Pancreas (tissue), 10 donors: ENCODE data around the gene SEMA3D. TPM values are rescaled to one million over a fixed set of nuclear protein-coding genes. Genes with fewer than 3 reads are reported as not detected.

Experiments
- ATAC-seq, 4 donors: fragments of 200-7000 bp; cut with Tn5 transposase; one replicate each; pipeline versions ENCODE4 v1.8.0 to v1.9.1; 2020; ENCODE audit warnings: mild to moderate bottlenecking in 4 of 4, moderate library complexity in 4 of 4
- DNase-seq, 6 donors: peaks; one replicate each; pipeline ENCODE4 v3.0.0-alpha.2; 2020
- FAIRE-seq: peaks from 2 replicates; lab custom pipeline; 2012; peaks lifted over from hg19 to GRCh38; lab: Jason Lieb, UNC
- H3K27ac ChIP-seq, 4 donors: fragments of 200-600 bp; sonication (generic); 1 replicate in 3 of 4; 2 replicates in 1 of 4; pipeline versions ENCODE4 v1.5.0 to v1.8.0; 2020
- H3K27me3 ChIP-seq, 4 donors: fragments of 200-600 bp; one replicate each; pipeline ENCODE4 v1.8.0; 2021
- H3K36me3 ChIP-seq, 3 donors: fragments of 200-600 bp; sonication (generic) in 1 of 3; one replicate each; pipeline versions ENCODE4 v1.5.0 to v1.8.0; 2020 to 2021
- H3K4me1 ChIP-seq, 3 donors: fragments of 200-600 bp; one replicate each; pipeline ENCODE4 v1.8.0; 2021
- H3K4me3 ChIP-seq, 4 donors: fragments of 200-600 bp; sonication (generic) in 2 of 4; one replicate each; pipeline versions ENCODE4 v1.5.0 to v1.8.0; 2020 to 2021
- H3K9me3 ChIP-seq, 4 donors: fragments of 200-600 bp; one replicate each; pipeline ENCODE4 v1.8.0; 2021
- WGBS, 2 donors: extraction: QIAGEN DNeasy Blood & Tissue Kit; methylation state at CpG; one replicate each; pipeline ENCODE4 v1.1.7; 2013; 5-methylcytosine and 5-hydroxymethylcytosine counted together
- intact Hi-C, 3 donors: fragments of 100-400 bp; cut with DNase I; formaldehyde crosslinking; loops; one replicate each; pipeline versions ENCODE4 v1.11.1 to v1.14.2; 2022
- polyA plus RNA-seq, 2 donors: library from polyadenylated mRNA; stranded (reverse); fragments of 200-250 nt; gene quantifications; one replicate each; pipeline ENCODE4 v1.2.3, GENCODE V29; 2013
- total RNA-seq, 6 donors: library from RNA; stranded (reverse); fragmentation: NEBNext Ultra II Directional in 4 of 6; extraction: Animal tissue kit (Norgen Biotek cat#: 25700) in 4 of 6; gene quantifications; one replicate each; pipeline versions ENCODE4 v1.2.1 to v1.2.4, GENCODE V29; 2021 to 2023
- TF ChIP-seq, protein P1 (sequence below), 4 donors: fragments of 200-600 bp; sonication (generic) in 3 of 4; IDR thresholded peaks; one replicate each; pipeline versions ENCODE4 v1.5.0 to v1.8.0; 2021; ENCODE audit warnings: antibody characterized with exemption in 4 of 4
- donor health status: healthy with polysubstance abuse.
- donor health status: DM: no; HTN: no; CAD: no; lungs with moderate emphysema.
- donor health status: DM: no; HTN: no; CAD: no.
- donor health status: control.
- donor health status: control.
- donor health status: Bipolar disorder and iron deficiency.
- donor health status: DM: yes; HTN: yes; CAD: no.
- donor health status: DM: no; HTN: no; CAD: no.
- donor health status: DM: no; HTN: no; CAD: no.
- donor health status: DM: yes; HTN: yes; CAD: no.

Gene SEMA3D
- total and polyA plus RNA-seq, 8 donors: 0.14 to 0.28 (median 0.19) TPM

DNA sequence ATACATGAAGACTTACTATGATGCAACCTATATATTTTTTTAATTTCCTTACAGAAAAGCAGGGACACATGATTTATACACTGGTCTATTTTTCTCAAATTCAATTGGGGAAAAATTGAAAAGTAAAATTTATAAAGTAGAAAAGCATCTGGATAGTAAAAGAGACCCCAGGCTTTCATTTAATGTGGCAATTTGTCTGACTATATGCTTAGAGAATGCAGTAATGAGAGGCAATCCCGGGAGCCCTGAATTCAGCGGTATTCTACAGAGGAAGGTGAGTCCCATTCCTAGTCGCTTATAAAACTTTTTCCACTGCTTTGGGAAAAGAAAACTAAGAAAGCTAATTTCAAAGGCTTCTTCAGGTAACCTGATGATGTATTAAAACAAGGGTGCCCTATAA lies 167.1 kb downstream of the SEMA3D start:
- FAIRE-seq (no peak), ATAC-seq (no peak), DNase-seq (no peak)
- Histone ChIP-seq H3K9me3 (no peaks in the 10 kb centered on the region), H3K27ac (no peak overlapping the region), H3K4me3 (no peak overlapping the region), H3K4me1 (no peaks in the 10 kb centered on the region), H3K27me3 (peaks cover 0 to 8% (median 5%) of the 10 kb centered on the region in 4 donors), H3K36me3 (no peaks in the 10 kb centered on the region)
- TF ChIP-seq, protein P1, sequence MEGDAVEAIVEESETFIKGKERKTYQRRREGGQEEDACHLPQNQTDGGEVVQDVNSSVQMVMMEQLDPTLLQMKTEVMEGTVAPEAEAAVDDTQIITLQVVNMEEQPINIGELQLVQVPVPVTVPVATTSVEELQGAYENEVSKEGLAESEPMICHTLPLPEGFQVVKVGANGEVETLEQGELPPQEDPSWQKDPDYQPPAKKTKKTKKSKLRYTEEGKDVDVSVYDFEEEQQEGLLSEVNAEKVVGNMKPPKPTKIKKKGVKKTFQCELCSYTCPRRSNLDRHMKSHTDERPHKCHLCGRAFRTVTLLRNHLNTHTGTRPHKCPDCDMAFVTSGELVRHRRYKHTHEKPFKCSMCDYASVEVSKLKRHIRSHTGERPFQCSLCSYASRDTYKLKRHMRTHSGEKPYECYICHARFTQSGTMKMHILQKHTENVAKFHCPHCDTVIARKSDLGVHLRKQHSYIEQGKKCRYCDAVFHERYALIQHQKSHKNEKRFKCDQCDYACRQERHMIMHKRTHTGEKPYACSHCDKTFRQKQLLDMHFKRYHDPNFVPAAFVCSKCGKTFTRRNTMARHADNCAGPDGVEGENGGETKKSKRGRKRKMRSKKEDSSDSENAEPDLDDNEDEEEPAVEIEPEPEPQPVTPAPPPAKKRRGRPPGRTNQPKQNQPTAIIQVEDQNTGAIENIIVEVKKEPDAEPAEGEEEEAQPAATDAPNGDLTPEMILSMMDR (IDR thresholded peaks at IDR 0.05): no peak
- intact Hi-C loops: loop anchor here (5.0 to 10.0 kb wide), 3 partner anchors 1037 to 1055 kb away; no protein-coding TSS in a partner anchor
- WGBS, 2 donors: 88 to 89% methylated on average over 3 of the region's 3 CpGs

DNA sequence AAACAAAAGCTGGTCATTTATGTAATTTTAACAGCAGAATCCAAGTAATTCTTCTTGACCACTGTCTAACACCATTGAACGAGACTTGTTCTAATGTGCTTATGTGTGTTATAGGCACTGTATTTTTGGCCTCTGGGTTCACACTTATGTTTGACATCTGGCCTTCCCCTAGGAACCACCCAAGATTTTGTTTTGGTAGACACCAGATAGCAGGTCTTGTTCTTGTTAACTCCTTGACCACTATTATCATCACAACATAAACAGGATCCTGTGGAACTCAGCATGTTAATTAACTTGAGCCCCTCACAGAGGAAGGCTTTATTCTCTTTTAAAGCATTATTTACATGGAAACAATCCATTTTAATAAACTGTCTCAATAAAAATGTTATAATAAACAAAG lies 167.7 kb downstream of the SEMA3D start:
- 89 to 94% methylated on average over 1 of the region's 1 CpG for WGBS, 2 donors
- intact Hi-C loops: loop anchor here in 2 of 3 donors (5.0 to 10.0 kb wide), 2 partner anchors 1037 to 1054 kb away; no protein-coding TSS in a partner anchor
- Histone ChIP-seq H3K27ac (no peak overlapping the region), H3K27me3 (peaks cover 0 to 8% (median 5%) of the 10 kb centered on the region in 4 donors), H3K36me3 (no peaks in the 10 kb centered on the region), H3K4me1 (no peaks in the 10 kb centered on the region), H3K9me3 (no peaks in the 10 kb centered on the region), H3K4me3 (no peak overlapping the region)
- TF ChIP-seq, protein P1 (IDR thresholded peaks at IDR 0.05): no peak
- no peak for FAIRE-seq
- DNase-seq: no peak
- no peak for ATAC-seq

DNA sequence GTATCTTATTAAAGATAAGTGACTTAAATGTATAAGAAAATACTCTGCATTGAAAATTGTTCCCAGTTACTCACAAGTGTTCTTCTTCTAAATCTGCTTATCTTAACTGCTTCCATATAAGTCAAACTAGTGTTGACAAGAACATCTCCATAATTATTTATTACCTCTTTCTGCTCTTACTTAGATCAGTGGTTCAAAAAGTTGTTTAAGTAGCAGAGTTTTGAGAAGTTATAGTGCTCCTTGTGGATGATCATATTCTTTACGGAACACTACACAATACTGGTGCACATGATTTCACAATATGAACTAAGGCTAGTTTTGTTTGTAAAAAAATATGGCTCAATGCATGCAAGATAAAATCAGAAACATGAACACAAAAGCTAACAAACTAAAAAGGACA lies 168.4 kb downstream of the SEMA3D start:
- Histone ChIP-seq H3K27ac (no peak overlapping the region), H3K36me3 (no peaks in the 10 kb centered on the region), H3K9me3 (no peaks in the 10 kb centered on the region), H3K4me3 (no peak overlapping the region), H3K4me1 (no peaks in the 10 kb centered on the region), H3K27me3 (peaks cover 0 to 8% (median 5%) of the 10 kb centered on the region in 4 donors)
- WGBS, 2 donors: 88 to 89% methylated on average over 1 of the region's 1 CpG
- ATAC-seq (no peak), FAIRE-seq (no peak), DNase-seq (no peak)
- TF ChIP-seq, protein P1 (IDR thresholded peaks at IDR 0.05): no peak
- intact Hi-C loops: loop anchor here in 2 of 3 donors (5.0 to 10.0 kb wide), 2 partner anchors 1036 to 1054 kb away; no protein-coding TSS in a partner anchor

DNA sequence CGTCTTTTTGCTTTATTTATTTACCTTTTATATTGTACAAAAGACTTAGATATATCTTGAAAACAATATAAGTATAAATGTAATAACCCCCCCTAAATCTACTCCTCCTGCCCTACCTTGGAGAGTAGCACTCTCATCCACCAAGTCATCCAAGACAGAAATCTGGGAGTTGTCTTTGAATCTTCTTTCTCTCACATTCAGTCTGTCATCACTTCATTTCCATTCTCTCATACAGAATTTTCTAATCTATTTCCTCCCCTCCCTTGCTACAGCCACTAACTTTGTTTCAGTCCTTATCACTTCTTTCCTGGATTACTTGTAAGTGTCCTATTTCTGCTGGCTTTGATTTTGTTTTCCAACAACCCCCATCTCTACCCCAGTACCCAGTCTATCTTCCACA lies 170.6 kb downstream of the SEMA3D start:
- no peak for DNase-seq
- Histone ChIP-seq H3K36me3 (no peaks in the 10 kb centered on the region), H3K27me3 (peaks cover 0 to 8% (median 2%) of the 10 kb centered on the region in 4 donors), H3K9me3 (no peaks in the 10 kb centered on the region), H3K4me3 (no peak overlapping the region), H3K4me1 (no peaks in the 10 kb centered on the region), H3K27ac (no peak overlapping the region)
- ATAC-seq: no peak
- TF ChIP-seq, protein P1 (IDR thresholded peaks at IDR 0.05): no peak
- no peak for FAIRE-seq
- intact Hi-C loops: loop anchor here in 2 of 3 donors (5.0 to 10.0 kb wide), 2 partner anchors 1034 to 1051 kb away; no protein-coding TSS in a partner anchor
- WGBS, 2 donors: 83 to 90% methylated on average over 1 of the region's 1 CpG

DNA sequence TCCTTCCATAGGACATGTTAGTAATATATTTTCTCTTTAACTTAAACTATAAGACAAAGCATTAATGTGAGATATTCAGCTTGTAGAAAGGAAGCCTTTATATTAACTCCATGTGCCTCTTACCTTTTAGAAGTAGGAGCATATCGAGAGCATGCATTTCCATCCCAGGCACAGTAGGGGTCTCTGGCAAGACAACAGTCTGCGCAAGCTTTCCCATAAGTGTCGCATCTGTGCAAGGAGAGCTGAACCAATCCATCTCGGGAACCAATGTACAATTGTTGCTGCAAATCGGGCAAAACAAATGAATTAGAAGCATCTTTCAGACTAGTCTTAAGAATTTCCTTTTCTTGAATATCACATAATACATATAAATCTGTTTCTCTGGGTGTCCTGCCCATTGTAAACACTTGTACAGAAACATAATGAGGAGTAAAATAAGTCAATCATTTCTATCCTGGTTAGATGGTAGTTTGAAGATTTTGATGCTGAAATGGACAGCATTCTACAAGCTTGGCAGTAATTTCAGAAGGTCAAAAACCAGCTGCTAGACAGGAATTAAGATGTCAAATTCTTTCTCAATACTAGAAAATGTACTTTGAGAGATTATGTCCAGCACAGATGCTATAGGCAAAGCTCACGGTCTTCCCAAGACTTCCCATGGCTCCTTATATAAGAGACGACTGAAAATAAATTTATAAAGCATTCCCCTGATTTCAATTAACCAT lies 171.8 kb downstream of the SEMA3D start:
- FAIRE-seq (no peak), ATAC-seq (no peak), DNase-seq (no peak)
- Histone ChIP-seq H3K27me3 (peaks cover 0 to 4% (median 1%) of the 10 kb centered on the region in 4 donors), H3K4me1 (no peaks in the 10 kb centered on the region), H3K9me3 (no peaks in the 10 kb centered on the region), H3K27ac (no peak overlapping the region), H3K36me3 (no peaks in the 10 kb centered on the region), H3K4me3 (no peak overlapping the region)
- WGBS, 2 donors: 74 to 84% methylated on average over 7 of the region's 7 CpGs
- intact Hi-C loops: loop anchor here in 2 of 3 donors (5.0 to 10.0 kb wide), 2 partner anchors 1033 to 1050 kb away; no protein-coding TSS in a partner anchor
- TF ChIP-seq, protein P1 (IDR thresholded peaks at IDR 0.05): no peak
